Cardiac fibroblast (primary cell): ENCODE data around the gene PAM.

Experiments
- DNase-seq, 2 donors: peaks; one replicate each; pipeline versions ENCODE4 v3.0.0 to v3.0.0-alpha.2; 2010; ENCODE audit warnings: low read depth in 2 of 2
- H3K4me3 ChIP-seq, 2 donors: replicated peaks in 1 of 2; 1 replicate in 1 of 2; 2 replicates in 1 of 2; pipeline ENCODE4 v1.5.1; 2011; ENCODE audit warnings: low read depth in 2 of 2, low read length in 2 of 2, mild to moderate bottlenecking in 2 of 2, moderate library complexity in 1 of 2
- TF ChIP-seq, protein P1 (sequence below): IDR thresholded peaks from one replicate; pipeline ENCODE4 v1.5.1; 2011; ENCODE audit warnings: low read depth, mild to moderate bottlenecking, low read length, inconsistent platforms

Gene PAM

GRCh38 chr5:102737805-102738469 lies 17.2 kb upstream of the PAM start:
- DNase-seq, result no peak
- TF ChIP-seq, protein P1, sequence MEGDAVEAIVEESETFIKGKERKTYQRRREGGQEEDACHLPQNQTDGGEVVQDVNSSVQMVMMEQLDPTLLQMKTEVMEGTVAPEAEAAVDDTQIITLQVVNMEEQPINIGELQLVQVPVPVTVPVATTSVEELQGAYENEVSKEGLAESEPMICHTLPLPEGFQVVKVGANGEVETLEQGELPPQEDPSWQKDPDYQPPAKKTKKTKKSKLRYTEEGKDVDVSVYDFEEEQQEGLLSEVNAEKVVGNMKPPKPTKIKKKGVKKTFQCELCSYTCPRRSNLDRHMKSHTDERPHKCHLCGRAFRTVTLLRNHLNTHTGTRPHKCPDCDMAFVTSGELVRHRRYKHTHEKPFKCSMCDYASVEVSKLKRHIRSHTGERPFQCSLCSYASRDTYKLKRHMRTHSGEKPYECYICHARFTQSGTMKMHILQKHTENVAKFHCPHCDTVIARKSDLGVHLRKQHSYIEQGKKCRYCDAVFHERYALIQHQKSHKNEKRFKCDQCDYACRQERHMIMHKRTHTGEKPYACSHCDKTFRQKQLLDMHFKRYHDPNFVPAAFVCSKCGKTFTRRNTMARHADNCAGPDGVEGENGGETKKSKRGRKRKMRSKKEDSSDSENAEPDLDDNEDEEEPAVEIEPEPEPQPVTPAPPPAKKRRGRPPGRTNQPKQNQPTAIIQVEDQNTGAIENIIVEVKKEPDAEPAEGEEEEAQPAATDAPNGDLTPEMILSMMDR, result no peak

GRCh38 chr5:102740515-102740914 lies 14.6 kb upstream of the PAM start:
- no peak for DNase-seq
- TF ChIP-seq, protein P1, result no peak
- H3K4me3 ChIP-seq, result no peak overlapping the region

More at GRCh38 chr5:102737805-102738469, 17.2 kb upstream of the PAM start:
- H3K4me3 ChIP-seq, result no peak overlapping the region

- TF ChIP-seq, protein P1, result no peak
- no peak for DNase-seq
- H3K4me3 ChIP-seq, result no peak overlapping the region
Observed at GRCh38 chr5:102742215-102742614, 12.9 kb upstream of the PAM start.

DNA sequence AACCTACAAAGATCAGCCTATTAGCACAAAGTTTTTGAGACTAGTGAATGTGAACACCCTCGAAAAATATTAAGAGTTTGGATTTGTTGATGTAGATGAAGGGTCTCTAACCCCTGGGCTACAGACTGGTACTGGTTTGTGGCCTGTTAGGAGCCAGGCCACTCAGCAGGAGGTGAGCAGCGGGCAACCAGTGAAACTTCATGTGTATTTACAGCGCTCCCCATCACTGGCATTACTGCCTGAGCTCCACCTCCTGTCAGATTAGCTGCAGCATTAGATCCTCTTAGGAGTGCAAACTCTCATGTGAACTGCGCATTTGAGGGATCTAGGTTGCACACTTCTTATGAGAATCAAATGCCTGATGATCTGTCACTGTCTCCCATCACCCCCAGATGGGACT lies 11.2 kb upstream of the PAM start:
- TF ChIP-seq, protein P1, result no peak
- H3K4me3 ChIP-seq, result no peak overlapping the region
- DNase-seq, result no peak

- no peak for DNase-seq
- TF ChIP-seq, protein P1, result no peak
- H3K4me3 ChIP-seq, result no peak overlapping the region
Observed at GRCh38 chr5:102747386-102748166, 7.5 kb upstream of the PAM start.

DNA sequence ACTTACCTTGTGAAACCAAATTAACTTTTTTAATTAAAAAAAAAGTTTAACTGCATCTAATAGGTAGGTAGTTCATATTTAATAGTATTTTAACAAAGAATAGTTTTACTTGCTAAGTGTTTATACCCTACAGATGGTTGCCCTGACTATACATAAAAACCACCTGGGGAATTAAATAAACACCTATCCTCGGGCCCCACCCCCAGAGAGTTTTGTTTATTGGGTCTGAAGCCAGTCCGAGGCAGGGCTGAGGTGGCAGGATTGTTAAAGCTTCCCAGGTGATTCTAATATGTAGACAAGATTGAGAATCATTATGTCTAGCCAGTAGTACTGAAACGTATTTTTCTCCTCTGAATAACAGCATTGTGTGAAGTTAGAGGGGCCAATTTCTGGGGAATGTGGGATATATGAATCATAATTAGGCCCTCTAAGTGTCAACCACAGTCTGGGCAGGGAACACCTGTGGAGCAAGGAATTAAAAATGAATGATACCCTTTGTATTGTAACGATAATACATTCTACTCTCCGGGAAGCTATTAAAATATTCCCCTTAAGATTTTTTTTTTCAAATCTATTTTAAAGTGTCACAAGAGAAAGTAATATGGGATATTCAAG lies 5.6 kb upstream of the PAM start:
- DNase-seq, result no peak
- TF ChIP-seq, protein P1, result no peak
- no peak overlapping the region for H3K4me3 ChIP-seq
